NCI-H226 (cell line): ENCODE results near the gene RCOR3.
"Not testable (repeated sequence)": the region's sequence is repeated elsewhere in the genome, so short reads cannot be mapped to it uniquely, and the experiment has no call there.

Experiments
- DNase-seq: peaks from one replicate; pipeline ENCODE4 v3.0.0-alpha.2; 2015

Gene RCOR3

DNA sequence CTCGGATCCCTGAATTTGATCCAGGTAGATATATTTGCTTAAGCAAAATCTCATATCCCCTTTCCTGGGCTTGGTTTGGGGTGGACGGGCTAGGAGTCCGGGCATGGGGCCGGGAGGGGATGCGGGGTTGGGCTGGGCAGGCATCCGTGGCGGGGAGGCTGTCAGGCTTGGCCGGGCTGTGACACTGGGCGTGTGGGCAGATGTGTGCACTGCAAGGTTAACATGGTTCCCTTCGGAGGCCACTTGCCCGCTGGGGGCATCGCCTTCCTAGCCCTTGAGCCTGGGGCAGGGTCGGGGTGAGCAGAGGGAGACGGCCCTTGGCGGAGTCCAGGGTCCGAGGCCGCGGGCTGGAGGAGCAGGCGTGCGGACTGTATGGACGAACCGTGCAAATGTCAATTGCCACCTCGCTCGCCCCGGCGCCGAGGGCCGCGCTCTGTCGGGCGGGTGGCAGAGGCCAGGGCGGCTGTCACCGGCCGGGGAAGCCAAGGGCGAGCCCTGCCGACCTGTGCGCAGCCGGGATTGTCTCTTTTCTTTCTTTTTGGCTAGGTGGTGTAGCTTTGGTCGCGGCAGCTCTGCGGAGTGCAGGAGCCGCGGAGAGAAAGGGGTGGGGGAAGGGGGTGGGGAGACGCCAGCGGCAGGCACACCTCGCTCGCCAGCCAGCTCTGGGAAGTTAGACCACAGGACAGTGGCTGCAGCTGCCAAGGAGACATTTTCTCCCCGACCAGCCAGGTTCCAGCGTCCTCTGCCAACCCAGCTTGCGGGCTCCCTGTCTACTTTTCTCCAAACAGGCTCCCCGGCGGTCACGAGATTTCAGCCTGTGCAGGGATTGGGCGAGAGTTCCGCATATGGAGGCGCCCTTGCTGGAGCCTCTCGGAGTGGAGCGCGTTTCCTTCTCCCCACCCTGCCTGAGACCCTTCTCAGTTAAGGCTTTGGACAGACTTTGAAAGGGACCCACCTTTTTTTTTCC lies 1.3 kb downstream of the RCOR3 start:
- peak; percentile 69 for DNase-seq

DNA sequence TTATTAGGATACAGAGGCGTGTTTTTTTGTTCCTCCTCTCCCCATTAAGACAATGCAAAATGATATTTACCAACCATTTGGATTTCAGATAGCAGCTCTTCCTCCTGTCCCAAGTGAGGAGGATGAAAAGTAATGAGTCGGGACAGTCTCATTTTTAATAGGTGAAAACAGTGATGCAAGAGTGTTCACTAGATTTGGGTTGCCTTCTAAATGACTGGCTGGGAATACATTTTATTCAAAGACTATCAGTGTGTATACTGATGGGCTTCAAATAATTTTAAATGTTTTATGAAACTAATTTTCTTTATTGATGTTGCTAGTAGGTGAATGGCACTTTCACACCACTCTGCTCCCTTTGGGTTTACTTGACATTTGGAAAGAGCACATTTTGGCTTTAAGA lies 2.1 kb downstream of the RCOR3 start:
- no peak for DNase-seq

- not testable (repeated sequence) for DNase-seq
These were observed 3.9 kb downstream of the RCOR3 start for GRCh38 chr1:211263022-211263421.

- no peak for DNase-seq
These were observed 8.2 kb downstream of the RCOR3 start for GRCh38 chr1:211267204-211267857.

GRCh38 chr1:211279340-211279739 lies 20.2 kb downstream of the RCOR3 start:
- DNase-seq, result no peak

DNA sequence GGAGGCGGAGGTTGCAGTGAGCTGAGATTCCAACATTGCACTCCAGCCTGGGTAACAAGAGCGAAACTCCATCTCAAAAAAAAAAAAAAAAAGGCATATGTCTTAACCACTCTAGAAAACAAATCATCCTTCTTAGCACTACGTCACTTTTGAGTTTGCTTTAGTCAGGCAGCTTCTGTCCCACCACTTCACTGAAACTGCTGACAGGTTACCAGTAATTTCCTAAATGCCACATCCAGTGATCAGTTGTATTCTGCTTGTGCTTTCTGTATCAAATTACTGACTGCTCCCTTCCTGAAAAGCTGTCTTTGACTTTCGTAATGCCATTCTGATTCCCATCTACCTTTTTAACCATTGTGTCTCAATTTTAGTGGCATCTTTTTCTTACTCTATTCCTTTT lies 21.7 kb downstream of the RCOR3 start:
- no peak for DNase-seq

- no peak for DNase-seq
These were observed 22.3 kb downstream of the RCOR3 start for GRCh38 chr1:211281320-211282022.

GRCh38 chr1:211282023-211282373 lies 22.8 kb downstream of the RCOR3 start:
- DNase-seq, result no peak

- no peak for DNase-seq
These were observed 26.0 kb downstream of the RCOR3 start for GRCh38 chr1:211285196-211285595.

DNA sequence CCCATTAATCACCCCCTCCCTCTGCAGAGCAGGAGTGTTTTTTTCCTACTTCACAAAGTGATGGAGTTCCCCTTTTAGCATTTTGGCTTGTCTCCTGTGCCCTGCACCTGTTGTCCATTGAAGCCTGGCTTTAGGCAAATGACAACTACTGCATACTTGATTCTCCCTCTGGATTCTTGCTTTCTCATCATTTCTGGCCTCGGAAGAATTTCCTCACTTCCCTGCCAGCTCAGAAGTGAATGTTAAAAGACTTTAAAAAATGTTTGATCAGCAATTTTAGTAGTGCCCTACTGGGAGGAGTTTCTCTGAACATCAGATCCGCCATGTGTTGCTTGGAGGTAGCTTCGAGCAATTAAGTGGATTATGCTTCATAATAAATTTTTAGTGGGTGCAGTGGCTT lies 28.1 kb downstream of the RCOR3 start:
- DNase-seq, result no peak

DNA sequence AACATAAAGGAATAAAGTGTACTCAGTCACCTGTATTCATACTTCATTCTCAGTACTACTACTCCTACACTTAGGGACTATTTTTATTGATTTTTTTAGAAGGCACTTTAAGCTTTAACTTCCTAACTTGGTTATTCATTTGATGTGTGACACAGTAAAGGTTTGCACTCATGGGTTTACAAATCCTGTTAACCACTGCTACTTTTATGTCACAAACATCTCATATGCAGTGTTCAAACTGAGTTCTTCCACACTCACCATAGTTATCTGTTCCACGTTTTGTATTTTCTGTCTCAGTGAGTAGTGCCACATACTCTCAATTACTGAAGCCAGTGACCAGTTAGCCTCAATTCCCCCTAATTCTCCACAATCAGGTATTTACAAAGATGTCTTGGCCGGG lies 33.2 kb downstream of the RCOR3 start:
- no peak for DNase-seq

- DNase-seq, result no peak
These were observed 37.2 kb downstream of the RCOR3 start for GRCh38 chr1:211296396-211296795.

GRCh38 chr1:211305044-211305443 lies 45.9 kb downstream of the RCOR3 start:
- no peak for DNase-seq

GRCh38 chr1:211309617-211310016 lies 50.5 kb downstream of the RCOR3 start:
- no peak for DNase-seq

- no peak for DNase-seq
These were observed 54.2 kb downstream of the RCOR3 start for GRCh38 chr1:211313392-211313791.

- DNase-seq, result no peak
These were observed 59.6 kb downstream of the RCOR3 start for GRCh38 chr1:211318576-211319280.

GRCh38 chr1:211319892-211320291 lies 60.7 kb downstream of the RCOR3 start:
- no peak for DNase-seq

GRCh38 chr1:211320980-211321379 lies 61.8 kb downstream of the RCOR3 start:
- peak; percentile 3 for DNase-seq

DNA sequence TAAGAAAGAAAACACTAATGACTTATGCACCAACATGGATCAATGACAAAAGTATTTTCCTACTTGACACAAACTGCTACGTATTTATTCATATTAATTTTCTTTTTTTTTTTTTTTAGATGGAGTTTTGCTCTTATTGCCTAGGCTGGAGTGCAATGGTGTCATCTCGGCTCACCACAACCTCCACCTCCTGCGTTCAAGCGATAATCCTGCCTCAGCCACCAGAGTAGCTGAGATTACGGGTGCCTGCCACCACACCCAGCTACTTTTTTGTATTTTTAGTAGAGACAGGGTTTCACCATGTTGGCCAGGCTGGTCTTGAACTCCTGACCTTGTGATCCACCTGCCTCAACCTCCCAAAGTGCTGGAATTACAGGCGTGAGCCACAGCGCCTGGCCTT lies 62.5 kb downstream of the RCOR3 start:
- DNase-seq, result not testable (repeated sequence)

- DNase-seq, result no peak
These were observed 64.2 kb downstream of the RCOR3 start for GRCh38 chr1:211323156-211324063.

DNA sequence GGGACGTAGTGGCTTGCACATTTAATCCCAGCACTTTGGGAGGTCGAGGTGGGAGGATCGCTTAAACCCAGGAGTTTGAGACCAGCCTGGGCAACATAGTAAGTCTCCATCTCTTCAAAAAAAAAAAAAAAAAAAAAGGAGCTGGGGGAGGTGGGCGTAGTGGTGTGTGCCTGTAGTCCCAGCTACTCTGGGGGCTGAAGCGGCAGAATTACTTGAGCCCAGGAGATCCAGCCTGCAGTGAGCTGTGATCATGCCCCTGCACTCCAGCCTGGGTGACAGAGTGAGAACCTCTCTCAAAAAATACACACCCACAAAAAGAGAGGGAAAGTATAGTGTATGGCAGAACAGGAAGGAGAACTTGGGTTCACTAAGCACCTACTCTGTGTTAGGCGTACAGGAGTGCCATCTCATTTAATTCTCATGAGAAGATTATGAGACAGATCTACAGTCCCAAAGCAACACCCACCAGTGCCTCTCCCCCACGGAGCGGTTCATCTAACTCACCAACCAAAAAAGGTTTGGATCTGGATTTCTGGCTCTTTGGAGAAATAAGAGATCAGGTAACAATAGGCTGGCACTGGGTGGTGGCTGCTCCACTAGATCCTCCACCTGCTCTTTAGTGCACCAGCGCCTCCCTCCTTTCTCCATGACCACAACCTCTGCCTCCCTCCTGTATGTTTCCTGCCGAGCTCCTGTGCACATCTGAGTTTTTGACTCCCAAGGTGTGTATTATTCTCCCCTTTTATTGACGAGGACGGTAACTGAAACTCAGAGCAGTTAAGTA lies 66.0 kb downstream of the RCOR3 start:
- DNase-seq, result no peak
